GM18498 (cell line): ENCODE data around the gene ZNF384.

ENCODE experiments used
- ATAC-seq: cut with Tn5 transposase; IDR thresholded peaks from one replicate; pipeline ENCODE4 v1.9.1; 2021; ENCODE audit warnings: mild to moderate bottlenecking, moderate library complexity; ENCODE audit not compliant: unreplicated experiment

ZNF384 gene

DNA sequence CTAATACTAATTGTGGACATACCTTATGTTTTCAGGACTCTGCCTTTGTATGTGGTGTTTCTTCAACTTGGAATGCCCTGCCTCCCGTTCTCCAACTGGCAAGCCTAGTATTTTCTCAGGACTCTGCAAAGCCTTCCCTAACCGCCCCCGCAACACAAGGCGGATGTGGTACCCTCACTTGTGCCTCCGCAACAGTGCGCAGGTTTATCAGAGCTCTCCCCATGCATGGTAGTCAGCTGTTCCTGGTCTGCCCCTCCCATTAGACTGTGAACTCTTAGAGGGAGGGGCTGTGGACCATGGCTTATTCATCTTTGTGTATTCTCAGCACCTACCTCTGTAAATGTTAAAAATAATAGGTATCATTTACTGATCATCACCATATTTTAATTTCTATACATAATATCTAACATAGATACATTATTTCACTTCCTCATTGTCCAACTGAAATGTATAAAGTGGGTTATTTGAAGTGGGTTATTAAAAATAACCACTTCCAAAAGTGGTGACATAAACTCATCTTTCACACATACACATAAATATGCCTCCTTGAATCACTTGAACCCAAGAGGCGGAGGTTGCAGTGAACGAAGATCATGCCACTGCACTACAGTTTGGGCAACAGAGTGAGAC, 62.4 kb downstream of the ZNF384 start:
- ATAC-seq = no peak

DNA sequence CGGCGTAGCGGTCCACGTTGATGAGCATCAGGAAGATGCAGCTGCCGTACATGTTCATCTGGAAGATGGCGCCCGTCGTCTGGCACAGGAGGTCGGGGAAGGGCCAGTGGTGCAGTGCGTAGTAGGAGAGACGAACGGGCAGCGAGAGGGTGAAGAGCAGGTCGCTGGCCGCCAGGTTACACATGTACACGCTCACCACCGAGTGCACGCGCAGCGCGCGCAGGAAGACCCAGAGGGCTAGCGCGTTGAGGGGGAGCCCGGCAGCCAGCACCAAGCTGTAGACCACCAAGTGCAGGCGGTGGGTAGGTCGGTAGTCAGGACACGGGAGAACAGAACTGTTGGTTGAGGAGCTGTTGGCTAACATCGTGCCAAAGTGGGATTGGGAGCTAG, 68.3 kb downstream of the ZNF384 start:
- ATAC-seq = no peak

DNA sequence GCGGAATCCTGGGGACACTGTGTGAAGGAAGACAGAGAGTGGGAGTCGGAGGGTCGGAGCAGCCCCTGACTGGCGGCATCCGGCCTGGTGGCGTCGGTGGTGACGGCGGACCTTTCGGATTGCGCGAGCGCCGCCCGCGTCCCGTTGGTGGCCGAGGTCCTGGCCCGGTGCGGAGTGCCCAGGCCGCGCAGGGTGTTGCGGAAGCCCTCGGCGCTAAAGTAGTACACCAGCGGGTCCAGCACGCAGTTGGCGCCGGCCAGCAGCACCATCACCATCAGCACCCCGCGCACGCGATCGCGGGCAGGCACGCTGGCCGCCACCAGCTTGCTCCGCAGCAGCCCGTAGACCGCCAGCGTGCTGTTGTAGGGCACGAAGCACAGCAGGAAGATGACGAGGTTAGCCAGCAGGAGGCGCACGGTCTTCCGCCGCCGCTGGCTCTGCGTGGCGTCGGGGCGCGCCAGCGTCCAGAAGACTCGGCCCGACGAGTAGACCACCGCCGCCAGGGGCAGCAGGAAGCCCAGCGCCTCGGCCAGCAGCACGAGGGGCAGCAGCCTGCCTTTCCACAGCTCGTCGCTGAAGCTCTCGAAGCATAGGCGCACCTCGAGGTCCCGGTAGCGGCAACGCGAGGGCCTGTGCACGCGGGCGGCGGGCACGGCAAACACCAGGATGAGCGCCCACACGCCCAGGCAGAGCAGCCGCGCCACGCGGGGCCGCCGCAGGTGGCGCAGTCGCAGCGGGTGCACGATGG, 68.9 kb downstream of the ZNF384 start:
- no peak for ATAC-seq

GRCh38 chr12:6618483-6619225, 70.5 kb downstream of the ZNF384 start:
- ATAC-seq = no peak
